GM06990 (cell line): ENCODE results near the gene GPS2.

Experiments used
- DNase-seq: peaks from one replicate; pipeline ENCODE4 v3.0.0-alpha.2; 2011; ENCODE audit not compliant: insufficient read length; ENCODE audit errors: extremely low read depth
- H3K27me3 ChIP-seq: replicated peaks from 2 replicates; pipeline ENCODE4 v1.6.0; 2011; ENCODE audit warnings: low read length; ENCODE audit not compliant: control insufficient read depth, insufficient read depth
- H3K36me3 ChIP-seq: 2 replicates; pipeline ENCODE4 v1.5.1; 2011; ENCODE audit warnings: low read length; ENCODE audit not compliant: control insufficient read depth, insufficient read depth
- H3K4me3 ChIP-seq: replicated peaks from 2 replicates; pipeline ENCODE4 v1.5.1; 2011; ENCODE audit warnings: low read depth, mild to moderate bottlenecking, control low read depth, low read length
- CTCF ChIP-seq: IDR thresholded peaks from 2 replicates; pipeline ENCODE4 v1.5.1; 2011; ENCODE audit warnings: low read length, control low read depth, mild to moderate bottlenecking, inconsistent platforms; ENCODE audit not compliant: insufficient read depth, poor library complexity, severe bottlenecking

GPS2 gene

GRCh38 chr17:7293159-7293558 is 22.0 kb downstream of the GPS2 start:
- TF ChIP-seq CTCF: no peak
- no peak for DNase-seq
- Histone ChIP-seq H3K4me3 (no peak overlapping the region), H3K36me3 (no peaks in the 10 kb centered on the region), H3K27me3 (peaks cover 2% of the 10 kb centered on the region; the same call in 1 of the 2 replicates)

DNA sequence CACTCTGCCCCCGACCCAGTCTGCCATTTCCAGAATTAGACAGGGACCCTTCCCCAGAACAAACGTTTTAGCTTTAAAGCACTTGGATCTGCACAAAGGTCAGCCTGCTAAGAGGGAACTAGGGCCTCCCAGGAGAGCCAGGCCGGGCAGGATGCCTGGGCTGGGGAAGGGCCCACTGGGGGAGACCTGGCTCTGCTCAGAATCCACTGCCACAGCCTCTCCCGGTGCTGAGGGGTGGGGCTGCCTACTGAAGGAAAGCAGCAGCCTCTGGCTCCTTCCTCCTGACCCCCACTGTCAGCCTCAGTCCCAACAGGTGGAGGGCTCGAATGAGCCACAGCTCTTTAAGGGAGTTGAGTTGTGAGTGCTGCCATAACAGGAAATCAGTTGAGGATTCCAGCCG is 22.4 kb downstream of the GPS2 start:
- no peaks in the 10 kb centered on the region for H3K36me3 ChIP-seq
- TF ChIP-seq CTCF: no peak
- peaks cover 2% of the 10 kb centered on the region; the same call in 1 of the 2 replicates for H3K27me3 ChIP-seq
- H3K4me3 ChIP-seq: no peak overlapping the region
- no peak for DNase-seq

DNA sequence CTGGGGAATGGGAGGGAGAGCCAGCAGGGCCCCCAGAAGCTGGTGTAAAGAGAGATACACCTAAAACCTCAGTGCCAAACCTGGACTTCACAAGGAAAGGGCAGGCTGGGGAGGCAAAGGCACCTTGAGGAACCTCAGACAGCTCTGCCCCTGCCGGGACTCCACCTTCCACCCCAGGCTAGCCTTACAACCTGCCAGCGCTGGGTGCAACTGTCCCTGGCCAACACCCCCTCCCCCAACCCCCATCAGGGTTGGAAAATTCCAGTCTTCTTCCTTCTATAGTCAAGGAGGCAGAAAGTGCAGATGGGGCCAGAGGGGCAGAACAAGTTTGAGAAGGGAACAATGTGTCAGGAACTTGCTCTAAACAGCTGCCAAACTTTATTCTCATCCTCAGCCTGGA is 23.0 kb downstream of the GPS2 start:
- DNase-seq: no peak
- peaks cover 2% of the 10 kb centered on the region; the same call in 1 of the 2 replicates for H3K27me3 ChIP-seq
- no peaks in the 10 kb centered on the region for H3K36me3 ChIP-seq
- TF ChIP-seq CTCF: no peak
- no peak overlapping the region for H3K4me3 ChIP-seq

DNA sequence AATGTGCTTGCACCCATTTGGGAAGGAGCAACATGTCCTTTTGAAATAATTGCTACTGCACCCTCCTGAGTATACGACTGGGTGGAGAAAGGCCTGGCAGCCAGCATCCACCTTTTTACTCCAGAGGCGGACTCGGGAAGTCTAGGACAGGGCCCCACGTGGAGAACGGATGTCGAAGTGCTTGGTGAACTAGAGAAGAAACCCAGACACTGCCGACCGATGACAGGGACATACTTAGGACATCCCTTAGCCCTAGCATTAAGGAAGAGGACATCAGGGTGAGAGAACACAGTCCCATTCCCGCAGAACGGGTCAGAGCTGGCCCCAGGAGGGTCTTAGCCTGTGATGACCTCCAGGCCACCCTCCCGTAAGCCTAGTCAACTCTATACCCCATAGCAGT is 24.5 kb downstream of the GPS2 start:
- TF ChIP-seq CTCF: no peak
- DNase-seq: no peak
- Histone ChIP-seq H3K36me3 (no peaks in the 10 kb centered on the region), H3K27me3 (peaks cover 2% of the 10 kb centered on the region; the same call in 1 of the 2 replicates), H3K4me3 (no peak overlapping the region)

DNA sequence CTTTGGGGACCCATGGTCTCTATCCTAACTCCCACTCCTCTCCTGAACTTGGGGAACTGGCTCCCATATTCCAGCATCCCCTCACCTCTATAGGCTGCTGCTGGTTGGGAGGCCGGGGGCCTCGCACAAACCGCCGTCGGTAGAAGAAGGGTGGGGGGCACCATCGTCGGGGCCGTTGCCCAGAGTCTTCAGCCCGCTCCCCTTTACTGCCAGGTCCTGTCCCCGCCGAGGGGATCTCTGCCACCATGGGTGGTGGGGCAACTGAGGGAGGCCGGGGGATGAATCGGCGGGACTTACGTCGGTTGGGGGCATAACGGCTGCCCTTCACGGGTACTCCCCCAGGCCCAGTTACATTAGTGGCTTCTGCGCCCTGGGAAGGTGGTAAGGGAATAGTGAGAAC is 25.0 kb downstream of the GPS2 start:
- Histone ChIP-seq H3K36me3 (no peaks in the 10 kb centered on the region), H3K27me3 (peaks cover 2% of the 10 kb centered on the region; the same call in 1 of the 2 replicates), H3K4me3 (no peak overlapping the region)
- TF ChIP-seq CTCF: no peak
- no peak for DNase-seq

DNA sequence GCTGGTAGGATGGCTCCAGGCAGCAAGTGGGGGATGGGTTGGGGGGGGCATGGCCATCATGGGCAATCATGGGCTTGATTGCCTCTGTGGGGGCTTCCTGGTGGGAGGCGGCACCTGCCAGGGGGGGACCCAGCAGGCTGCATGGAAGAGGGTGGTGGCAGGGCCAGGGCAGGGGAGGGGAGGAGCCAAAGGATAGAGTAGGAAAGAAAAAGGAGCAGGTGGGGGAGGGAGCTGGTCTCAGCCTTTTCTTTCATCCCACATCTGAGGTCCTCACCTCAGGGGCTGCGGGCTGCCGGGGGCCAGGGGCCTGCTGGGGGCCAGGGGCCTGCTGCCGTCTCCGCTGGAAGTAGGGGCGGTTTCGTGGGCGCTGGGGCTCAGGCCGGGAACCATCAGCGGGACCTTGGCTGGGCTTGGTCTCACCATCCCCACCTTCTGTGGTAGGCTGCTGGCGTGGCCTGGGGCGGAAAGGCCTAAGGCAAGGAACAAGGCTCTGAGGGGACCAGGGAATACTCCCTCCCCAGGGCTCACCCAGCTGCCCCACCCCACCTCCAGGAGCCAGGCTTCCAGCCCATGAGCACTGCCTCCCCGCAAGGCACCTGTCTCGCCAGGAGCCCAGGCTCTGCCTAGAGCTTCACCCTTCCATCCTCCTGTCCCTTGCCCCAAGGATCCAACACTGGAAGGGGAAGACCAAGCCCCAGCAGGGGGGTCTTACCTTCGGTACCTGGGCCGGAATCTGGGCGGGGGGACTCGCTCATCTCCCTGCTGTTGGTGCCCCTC is 25.7 kb downstream of the GPS2 start:
- H3K27me3 ChIP-seq: peaks cover 2% of the 10 kb centered on the region; the same call in 1 of the 2 replicates
- TF ChIP-seq CTCF: no peak
- DNase-seq: no peak
- no peak overlapping the region for H3K4me3 ChIP-seq
- H3K36me3 ChIP-seq: no peaks in the 10 kb centered on the region
